Right renal cortex interstitium (tissue), 3 donors: ENCODE results near the gene UQCRHL. TPM values are rescaled to one million over a fixed set of nuclear protein-coding genes. Genes with fewer than 3 reads are reported as not detected.
"Not testable (repeated sequence)": the region's sequence is repeated elsewhere in the genome, so short reads cannot be mapped to it uniquely, and the experiment has no call there.

Experiments
- DNase-seq, 3 donors: peaks; one replicate each; pipeline ENCODE4 v3.0.0-alpha.2; 2013; ENCODE audit warnings: low read depth in 3 of 3, low spot score in 2 of 3
- polyA plus RNA-seq, 3 donors: library from polyadenylated mRNA; unstranded; fragments of 120-200 nt; gene quantifications; one replicate each; pipeline ENCODE4 v1.2.1, GENCODE V29; 2013; ENCODE audit not compliant: insufficient read length in 3 of 3

Gene UQCRHL
- polyA plus RNA-seq, 3 donors, result 0.92 to 1.1 (median 1.1) TPM

DNA sequence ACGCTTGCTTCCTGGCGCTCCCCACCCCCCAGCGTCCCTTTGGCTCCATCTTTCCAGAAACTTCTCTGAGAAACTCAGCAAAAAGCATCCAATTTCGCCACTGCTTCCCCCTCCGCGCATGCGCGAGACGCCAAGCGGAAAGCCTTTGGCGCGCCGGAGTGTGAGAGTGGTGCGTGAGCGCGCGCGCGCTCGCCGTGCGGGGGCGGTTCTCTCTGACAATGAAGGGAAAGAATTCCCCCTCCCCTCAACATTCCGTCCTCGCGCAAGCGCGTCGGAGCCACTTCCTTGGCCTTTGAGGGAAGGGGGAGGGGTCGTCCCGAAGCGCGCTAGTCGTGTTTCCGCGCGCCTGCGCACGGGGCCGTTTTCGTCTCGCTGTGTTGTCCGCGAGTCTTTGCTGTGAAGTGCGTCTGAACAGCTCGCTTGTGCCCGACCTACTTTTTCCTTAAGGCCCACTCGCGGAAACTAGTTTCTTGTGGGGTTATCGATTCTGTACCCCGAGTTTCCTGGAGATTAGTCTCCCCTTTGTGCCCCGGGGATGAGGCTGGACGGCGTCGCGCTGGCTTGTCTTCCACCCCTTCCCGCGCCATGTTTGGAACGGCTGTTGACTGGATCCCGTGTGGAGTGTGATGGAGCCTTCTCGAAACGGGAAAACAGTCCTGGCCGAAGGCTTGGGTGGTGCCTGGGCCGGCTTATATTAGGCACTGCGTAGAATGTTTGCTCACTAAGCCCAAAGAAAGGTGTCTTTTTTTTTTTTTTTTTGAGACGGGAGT lies 28.5 kb upstream of the UQCRHL start:
- peak; percentile 98 to 99 (median 98) for DNase-seq

DNA sequence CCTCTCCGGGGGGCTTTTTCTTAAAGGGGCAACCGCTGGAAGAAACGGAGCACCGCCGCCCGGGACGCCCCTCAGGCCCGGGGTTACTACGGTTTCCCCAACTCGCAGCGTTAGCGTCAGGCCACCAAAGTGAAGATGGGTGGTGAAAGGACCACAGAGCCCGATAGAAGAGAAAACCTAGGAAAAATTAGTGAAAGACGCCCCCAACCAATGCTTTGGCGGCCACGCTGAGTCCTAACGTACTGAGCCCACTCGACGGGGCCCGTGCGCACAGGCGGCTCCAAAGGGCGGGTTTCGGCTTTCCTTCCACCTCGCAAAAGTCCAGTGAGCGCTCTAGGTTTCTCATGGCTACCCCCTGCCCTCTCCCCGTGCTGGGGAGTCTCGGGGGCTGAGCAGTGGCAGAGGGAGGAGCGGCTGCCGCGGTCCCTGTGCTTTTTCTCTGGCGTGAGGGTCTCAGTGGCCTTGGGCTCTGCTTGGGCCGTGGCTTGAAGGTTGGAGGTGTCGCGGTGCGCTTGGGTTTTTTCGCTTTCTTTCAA lies 27.8 kb upstream of the UQCRHL start:
- no peak for DNase-seq

DNA sequence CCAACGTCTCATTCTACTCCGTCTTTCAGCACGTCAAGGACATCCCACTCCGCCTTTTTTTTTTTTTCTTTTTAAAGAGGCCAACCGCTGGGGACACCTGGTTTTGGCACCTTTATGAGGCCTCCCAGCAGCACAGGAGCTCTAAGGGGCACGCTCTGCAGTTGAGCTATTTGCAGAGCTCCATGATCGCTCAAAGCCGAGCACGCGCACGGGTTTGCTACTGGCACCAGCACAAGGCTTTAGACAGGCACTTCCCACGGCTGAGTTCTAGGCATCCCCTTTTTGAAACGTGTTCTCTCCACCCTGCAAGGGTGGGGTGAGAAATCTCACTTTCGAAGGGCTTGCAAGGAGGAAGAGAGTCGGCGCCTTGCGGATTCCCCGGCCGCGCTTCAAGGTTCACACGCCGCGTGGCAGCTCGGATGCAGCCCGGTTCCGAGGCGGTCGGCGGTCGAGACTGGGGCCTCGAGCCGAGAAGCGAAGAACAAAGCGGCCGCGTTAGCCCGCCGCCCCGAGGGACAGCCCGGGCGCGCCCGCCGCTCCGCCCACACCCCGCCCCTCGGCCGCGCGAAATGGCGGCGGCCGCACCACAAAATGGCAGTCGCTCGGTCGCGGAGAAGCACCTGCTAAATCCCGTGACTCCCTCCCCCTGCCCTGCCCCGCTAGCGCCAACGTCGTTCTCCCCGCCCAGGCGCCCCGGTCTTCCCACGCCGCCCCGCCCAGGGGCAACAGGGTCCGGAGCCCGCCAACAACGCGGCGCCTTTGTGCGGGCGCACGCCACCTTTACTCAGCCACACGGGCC lies 27.2 kb upstream of the UQCRHL start:
- DNase-seq, result peak; percentile 90 to 95 (median 94)

DNA sequence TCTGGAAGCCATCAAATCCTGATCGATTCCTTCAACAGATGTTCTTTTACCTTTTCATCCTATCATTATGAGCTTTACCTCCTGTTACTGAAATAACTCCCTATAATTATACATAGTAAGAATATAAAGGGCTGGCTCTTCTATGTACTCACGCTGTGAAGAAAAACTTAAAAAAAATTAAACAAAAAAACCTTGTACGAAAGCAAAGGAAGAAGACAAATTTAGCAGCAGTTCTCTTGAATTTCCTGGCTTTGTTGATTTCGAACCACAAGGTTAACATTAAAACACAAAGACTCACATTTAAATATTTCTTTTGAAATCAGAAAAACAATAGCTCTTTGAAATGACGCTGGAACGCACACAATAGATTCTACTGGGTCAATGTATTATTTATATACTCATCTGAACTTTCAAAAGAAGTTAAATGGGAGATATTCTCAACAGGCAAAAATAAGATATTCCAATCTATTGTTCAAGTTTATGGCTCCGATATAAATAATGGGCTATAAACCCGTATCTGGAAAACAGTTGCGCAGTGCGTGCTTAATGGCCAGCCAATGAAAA lies 26.5 kb upstream of the UQCRHL start:
- no peak for DNase-seq

DNA sequence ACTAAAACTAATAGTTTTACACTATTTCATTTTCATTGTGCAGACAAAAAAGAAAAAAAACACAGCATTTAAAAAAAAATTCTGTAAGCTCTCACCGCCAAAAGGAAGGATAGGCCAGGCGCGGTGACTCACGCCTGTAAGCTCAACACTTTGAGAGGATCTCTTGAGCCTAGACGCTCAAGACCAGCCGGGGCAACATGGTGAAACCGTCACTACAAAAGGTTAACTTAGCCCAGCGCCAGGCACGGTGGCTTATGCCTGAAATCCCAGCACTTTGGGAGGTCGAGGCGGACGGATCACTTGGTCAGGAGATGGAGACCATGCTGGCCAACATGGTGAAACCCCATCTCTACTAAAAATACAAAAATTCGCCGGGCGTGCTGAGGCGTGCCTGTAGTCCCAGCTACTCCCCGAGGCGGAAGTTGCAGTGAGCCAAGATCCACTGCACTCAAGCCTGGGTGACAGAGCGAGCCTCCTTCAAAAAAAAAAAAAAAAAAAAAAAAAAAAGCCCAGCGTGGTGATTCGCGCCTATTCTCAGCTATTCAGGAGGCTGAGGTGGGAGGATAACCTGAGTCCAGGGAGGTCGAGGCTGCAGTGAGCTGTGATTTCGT lies 25.7 kb upstream of the UQCRHL start:
- no peak for DNase-seq

DNA sequence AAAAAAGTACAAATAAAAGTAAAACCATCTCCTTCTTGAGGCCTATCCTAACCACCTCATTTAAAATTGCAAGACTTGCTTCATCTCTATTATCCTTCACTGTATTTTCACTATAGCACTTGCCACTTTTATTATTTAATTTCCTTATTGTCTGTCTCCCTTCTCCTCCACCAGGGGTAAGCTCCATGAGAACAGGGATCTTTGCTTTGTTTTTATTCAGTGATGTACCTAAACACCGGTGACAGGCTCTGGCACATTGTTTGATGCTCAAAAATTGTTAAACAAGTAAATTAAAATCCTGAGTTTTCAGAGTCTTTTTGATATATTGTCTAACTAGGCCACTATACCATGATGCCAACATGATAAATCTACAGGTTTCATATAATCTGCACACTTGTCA lies 22.8 kb upstream of the UQCRHL start:
- DNase-seq, result no peak

DNA sequence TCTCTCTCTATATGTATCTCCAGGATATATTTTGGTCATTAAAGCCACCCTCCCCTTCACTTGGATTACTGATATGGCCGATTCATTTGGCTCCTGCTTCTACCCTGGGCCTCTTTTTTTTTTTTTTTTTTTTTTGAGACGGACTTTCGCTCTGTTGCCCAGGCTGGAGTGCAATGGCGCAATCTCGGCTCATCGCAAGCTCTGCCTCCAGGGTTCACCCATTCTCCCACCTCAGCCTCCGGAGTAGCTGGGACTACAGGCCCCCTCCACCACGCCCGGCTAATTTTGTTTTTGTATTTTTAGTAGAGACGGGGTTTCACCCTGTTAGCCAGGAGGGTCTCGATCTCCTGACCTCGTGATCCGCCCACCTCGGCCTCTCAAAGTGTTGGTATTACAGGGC lies 21.5 kb upstream of the UQCRHL start:
- DNase-seq, result not testable (repeated sequence)

DNA sequence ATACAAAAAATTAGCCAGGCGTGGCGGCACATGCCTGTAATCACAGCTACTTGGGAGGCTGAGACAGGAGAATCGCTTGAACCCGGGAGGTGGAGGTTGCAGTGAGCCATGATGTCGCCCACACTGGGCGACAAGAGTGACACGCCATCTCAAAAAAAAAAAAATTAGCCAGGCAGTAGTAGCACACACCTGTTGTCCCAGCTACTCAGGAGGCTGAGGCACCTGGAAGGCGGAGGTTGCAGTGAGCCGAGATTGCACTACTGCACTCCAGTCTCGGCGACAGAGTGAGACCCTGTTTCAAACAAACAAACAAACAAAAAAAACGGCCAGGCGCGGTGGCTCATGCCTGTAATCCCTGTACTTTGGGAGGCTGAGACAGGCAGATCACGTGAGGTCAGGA lies 20.1 kb upstream of the UQCRHL start:
- not testable (repeated sequence) for DNase-seq

DNA sequence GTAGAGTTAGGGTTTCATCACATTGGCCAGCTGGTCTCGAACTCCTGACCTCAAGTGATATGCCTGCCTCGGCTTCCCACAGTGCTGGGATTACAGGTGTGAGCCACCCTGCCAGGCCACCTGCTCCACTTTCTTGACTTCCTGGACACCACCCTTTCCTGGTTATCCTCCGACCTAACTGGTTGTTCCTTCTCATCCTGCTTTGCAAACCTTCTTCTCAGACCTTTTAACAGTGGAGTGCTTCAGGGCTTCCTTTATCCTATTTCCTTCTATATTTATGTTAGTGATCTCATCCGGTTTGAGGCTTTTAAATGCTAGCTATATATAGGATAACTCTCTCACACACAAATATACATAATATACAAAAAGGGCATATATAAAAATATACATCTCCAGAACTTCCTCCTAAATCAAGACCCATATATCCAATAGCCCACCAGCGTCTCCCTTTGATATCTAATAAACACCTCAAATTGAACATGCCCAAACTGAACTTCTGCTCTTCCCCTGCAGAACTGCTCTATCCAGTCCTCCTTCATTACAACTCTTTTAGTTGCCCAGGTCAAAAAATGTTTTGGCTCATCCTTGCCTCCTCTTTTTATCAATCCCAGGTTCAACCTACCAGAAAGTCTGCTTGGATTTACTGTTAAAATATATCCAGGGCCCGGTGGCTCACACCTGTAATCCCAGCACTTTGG lies 19.5 kb upstream of the UQCRHL start:
- DNase-seq, result no peak

DNA sequence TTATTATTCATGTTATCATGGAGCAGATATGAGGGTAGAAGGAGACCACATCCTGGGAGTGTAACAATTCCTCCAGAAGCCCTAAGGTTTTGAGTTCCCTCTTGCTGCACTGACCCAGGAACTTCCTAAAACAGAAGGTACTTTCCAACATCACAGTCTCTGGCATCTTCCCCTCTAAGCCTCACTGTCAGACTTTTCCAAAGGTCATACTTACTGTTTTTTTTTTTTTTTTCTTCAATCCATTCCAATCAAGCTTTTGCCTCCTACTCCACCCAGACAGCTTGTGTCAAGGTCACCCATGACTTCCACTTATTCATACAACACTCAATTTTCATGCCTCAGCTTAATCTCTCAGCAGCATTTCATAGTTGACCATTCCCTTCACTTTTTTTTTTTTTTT lies 18.4 kb upstream of the UQCRHL start:
- no peak for DNase-seq

DNA sequence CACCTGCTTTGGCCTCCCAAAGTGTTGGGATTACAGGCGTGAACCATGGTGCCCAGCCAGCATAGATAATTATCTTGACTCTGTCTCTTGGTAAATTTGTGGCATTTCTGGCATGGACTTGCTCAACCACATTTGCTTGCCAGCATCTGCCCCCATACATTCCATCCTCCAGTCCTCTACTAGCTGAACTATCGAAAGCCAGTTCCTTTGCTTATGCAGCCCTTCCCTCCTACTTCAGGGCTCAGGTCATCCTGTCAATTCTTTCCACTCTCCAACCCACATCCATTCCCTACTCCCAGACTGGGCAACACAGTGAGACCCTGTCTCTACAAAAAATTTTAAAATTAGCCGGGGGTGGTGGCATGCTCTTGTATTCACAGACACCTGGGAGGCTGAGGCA lies 13.0 kb upstream of the UQCRHL start:
- no peak for DNase-seq

DNA sequence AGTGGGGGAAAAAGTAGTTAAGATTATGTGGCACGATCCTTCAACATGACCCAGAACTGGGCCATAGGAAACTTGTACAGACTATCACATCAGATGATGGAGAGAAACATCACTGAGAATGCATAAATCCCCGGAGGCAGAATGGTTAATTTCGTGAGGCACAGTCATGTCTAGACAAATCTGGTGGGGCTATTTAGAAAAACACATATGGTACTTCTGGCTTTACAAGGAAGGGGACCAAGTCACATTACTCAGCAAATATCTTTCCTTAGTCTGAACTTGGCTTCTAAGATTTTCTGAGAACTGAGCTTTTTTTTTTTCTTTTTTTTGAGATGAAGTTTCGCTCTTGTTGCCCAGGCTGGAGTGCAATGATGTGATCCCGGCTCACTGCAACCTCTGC lies 9.2 kb upstream of the UQCRHL start:
- DNase-seq, result no peak

DNA sequence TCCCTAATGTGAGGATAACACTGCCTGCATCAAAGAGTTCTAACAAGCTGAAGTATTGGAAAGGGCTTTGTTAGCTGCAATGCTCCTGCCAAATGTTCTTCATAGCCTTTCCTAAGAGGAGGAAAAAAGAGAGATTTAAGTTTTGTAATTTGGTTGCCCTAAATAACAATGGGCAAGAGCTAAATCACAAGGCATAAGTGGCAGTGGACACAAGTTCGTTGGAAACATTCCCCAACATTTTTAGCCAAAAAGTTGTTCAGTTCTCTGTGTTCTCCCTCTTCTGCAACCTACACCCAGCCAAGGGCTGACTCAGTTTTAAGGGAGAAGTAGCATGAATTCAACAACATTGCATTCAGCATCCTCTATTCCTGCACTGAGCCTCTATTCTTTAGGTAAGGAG lies 2.6 kb upstream of the UQCRHL start:
- DNase-seq, result no peak

DNA sequence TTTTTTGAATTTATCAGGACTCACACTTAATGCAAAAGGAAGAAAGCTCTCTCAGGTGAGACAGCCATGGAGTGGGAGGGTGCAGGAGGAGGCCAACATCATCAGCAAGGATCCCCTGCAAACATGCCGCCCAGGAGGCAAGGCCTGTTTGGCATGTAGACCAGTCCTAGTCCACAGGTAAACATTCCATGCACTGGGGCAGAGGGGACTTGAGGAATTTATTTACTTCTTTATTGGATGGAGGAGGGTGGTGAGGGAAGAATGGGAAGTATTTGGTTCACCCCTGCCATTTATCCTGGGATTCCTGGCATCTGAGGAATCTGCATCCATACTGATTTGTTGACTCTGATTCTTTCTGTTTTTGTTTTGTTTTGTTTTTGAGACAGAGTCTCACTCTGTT lies 1.5 kb upstream of the UQCRHL start:
- no peak for DNase-seq

DNA sequence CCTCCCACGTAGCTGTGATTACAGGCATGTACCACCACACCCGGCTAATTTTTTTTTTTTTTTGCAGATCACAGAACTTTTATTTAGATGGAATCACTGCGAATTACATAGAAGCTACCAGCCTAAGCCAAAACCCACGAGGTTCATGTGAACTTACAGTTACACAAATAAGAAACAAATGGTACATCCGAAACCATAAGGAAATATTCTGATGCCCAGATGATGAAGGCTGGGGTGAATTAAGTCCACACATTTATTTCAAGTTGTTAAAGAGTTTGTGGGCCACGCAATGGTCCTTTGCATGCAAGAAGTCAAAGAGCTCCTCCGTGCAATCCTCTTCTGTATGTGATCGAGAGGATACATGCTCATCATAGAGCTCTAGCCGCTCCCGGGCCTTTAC lies 328 bp downstream of the UQCRHL start:
- no peak for DNase-seq

DNA sequence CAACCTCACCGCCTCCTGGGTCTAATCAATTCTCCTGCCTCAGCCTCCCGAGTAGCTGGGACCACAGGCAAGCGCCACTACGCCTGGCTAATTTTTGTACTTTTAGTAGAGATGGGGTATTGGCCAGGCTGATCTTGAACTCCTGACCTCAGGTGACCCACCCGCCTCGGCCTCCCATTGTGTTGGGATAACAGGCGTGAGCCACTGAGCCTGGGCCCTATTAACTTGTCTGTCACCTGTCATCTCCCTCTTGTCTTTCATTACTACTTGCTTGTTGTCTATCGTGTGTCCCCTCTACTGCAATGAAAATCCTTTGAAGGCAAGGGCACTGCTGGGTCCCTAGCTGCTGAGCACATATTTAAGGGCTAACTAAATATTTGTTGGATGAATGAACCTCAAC lies 3.4 kb downstream of the UQCRHL start:
- no peak for DNase-seq

DNA sequence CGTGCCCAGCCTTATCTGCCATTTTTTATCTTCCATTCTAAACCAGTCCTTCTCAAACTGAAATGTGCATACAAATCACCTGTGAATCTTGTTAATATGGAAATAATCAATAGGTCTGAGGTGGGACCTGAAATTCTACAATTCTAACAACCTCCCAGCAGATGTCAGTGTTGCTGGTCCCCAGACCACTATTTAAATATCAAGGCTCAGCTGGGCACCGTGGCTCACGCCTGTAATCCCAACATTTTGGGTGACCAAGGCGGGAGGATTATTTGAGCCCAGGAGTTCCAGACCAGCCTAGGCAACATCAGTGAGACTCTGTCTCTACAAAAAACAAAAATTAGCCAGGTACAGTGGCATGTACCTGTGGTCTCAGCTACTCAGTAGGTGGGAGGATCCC lies 4.1 kb downstream of the UQCRHL start:
- DNase-seq, result no peak

DNA sequence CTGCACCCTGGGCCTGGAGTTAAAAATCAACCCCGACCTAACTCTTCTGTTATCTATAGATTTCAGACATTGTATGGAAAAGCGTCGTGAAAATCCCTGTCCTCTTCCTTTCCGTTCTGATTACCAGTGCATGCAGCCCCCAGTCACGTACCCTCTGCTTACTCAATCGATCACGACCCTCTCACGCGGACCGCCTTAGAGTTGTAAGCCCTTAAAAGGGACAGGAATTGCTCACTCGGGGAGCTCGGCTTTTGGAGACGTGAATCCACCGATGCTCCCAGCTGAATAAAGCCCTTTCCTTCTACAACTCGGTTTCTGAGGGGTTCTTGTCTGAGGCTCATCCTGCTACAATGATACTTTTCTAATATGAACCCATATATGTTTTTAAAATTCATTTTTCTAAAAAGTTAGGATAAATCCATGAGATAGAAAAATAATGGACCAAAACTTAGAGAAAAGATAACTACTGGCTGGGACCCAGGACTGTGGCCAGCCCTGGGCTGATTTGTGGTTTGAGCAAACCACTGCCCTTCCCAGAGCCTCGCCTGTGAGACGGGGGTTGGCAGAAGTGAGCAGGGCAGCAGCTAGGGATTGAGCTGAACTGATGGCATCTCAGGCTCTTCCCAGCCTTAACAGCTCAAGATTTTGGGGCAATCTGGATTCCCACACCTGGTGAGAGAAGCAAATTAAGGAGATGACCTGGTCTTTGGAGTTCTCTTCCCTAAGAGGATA lies 5.0 kb downstream of the UQCRHL start:
- DNase-seq, result no peak

DNA sequence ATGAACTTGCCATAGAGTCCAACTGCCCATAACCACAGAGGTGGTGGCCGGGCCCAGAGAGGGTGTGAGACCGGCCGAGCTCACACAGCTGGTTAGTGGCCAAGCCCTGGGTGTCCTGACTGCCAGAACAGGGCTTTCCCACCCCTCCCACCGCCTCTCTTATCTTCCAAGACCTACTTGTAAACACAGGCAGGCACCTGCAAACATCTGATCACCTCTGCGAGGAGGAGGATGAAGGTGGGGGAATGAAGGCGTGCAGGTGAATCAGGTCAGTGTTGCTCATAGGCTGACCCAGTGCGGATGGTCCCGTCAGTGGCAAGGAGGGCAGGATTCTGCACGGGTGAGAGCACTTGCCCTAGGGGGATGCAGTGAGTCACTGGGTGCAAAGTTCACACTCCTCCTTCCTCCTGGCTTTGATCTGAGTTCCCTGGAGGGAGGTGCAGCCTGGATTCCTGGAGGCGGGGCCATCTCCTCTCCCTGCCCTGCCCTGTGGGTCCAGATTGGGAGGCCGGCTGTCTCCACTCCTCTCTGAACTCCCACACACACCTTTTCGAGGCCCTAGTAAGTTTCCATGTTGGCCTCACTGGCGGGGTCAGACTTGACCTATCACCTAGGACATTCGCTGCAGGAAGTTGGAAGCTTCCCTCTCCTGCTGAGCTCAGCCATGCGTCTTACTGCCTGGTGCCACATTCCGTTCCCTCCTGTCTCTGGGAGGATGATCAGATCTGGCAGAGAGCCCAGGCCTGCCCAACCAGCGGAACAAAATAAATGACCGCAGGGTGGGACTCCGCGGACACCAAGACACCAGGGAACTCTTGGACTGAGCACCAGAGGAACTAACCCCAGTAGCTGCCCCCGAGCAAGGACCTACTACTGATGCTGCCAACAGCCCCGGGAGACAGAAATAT lies 7.3 kb downstream of the UQCRHL start:
- DNase-seq, result peak; percentile 48 to 72 (median 56)
